SK-N-SH treated with all-trans-retinoic acid at 6 μM for 48 hours (cell line): Measurements from ENCODE around the gene MAOA.

ENCODE experiments used
- ATAC-seq: fragments of 200-7000 bp; cut with Tn5 transposase; 3 replicates; pipeline ENCODE4 v1.9.1; 2020; ENCODE audit warnings: mild to moderate bottlenecking, moderate library complexity
- ARNTL ChIP-seq: fragments of 450-650 bp; formaldehyde crosslinking; IDR thresholded peaks from 2 replicates; pipeline ENCODE4 v1.5.0; 2020; ENCODE audit warnings: low read depth, mild to moderate bottlenecking, moderate library complexity, borderline replicate concordance
- BACH2 ChIP-seq: fragments of 250-450 bp; sonication (Bioruptor Pico); IDR thresholded peaks from 2 replicates; pipeline ENCODE4 v1.9.0; 2021; ENCODE audit warnings: mild to moderate bottlenecking, borderline replicate concordance
- CREB5 ChIP-seq: fragments of 250-450 bp; sonication (Bioruptor Pico); IDR thresholded peaks from 2 replicates; pipeline ENCODE4 v1.5.1; 2020; ENCODE audit warnings: low read depth, mild to moderate bottlenecking, moderate library complexity
- CSDC2 ChIP-seq: fragments of 250-450 bp; sonication (Bioruptor Pico); IDR thresholded peaks from 2 replicates; pipeline ENCODE4 v1.5.0; 2020; ENCODE audit warnings: mild to moderate bottlenecking, moderate library complexity
- ESRRG ChIP-seq: fragments of 250-450 bp; sonication (Bioruptor Pico); IDR thresholded peaks from 2 replicates; pipeline ENCODE4 v1.6.1; 2021; ENCODE audit warnings: mild to moderate bottlenecking
- GLIS3 ChIP-seq: fragments of 250-450 bp; sonication (Bioruptor Pico); IDR thresholded peaks from 2 replicates; pipeline ENCODE4 v1.5.0; 2020; ENCODE audit warnings: mild to moderate bottlenecking, moderate library complexity
- ISL1 ChIP-seq: fragments of 250-450 bp; sonication (Bioruptor Pico); IDR thresholded peaks from 2 replicates; pipeline ENCODE4 v2.1.2; 2022; ENCODE audit warnings: mild to moderate bottlenecking, moderate library complexity
- OSR1 ChIP-seq: fragments of 250-450 bp; sonication (Bioruptor Pico); IDR thresholded peaks from 2 replicates; pipeline ENCODE4 v1.8.0; 2022; ENCODE audit warnings: moderate library complexity, mild to moderate bottlenecking, inconsistent platforms
- PATZ1 ChIP-seq: fragments of 250-450 bp; sonication (Bioruptor Pico); IDR thresholded peaks from 2 replicates; pipeline ENCODE4 v1.8.0; 2020; ENCODE audit warnings: mild to moderate bottlenecking, moderate library complexity, borderline replicate concordance
- POU6F1 ChIP-seq: fragments of 250-450 bp; sonication (Bioruptor Pico); IDR thresholded peaks from 2 replicates; pipeline ENCODE4 v1.8.0; 2021; ENCODE audit warnings: low read depth, mild to moderate bottlenecking, moderate library complexity, borderline replicate concordance
- PPARA ChIP-seq: fragments of 250-450 bp; sonication (Bioruptor Pico); IDR thresholded peaks from 2 replicates; pipeline ENCODE4 v1.5.0; 2020; ENCODE audit warnings: mild to moderate bottlenecking, borderline replicate concordance
- RARB ChIP-seq: fragments of 250-450 bp; sonication (Bioruptor Pico); IDR thresholded peaks from 2 replicates; pipeline ENCODE4 v1.8.0; 2021; ENCODE audit warnings: mild to moderate bottlenecking, moderate library complexity
- TCF4 ChIP-seq: fragments of 250-450 bp; sonication (Bioruptor Pico); IDR thresholded peaks from 2 replicates; pipeline ENCODE4 v1.8.0; 2021; ENCODE audit warnings: mild to moderate bottlenecking, moderate library complexity, borderline replicate concordance
- TOX ChIP-seq: fragments of 250-450 bp; sonication (Bioruptor Pico); IDR thresholded peaks from 2 replicates; pipeline ENCODE4 v1.8.0; 2021; ENCODE audit warnings: mild to moderate bottlenecking, moderate library complexity, borderline replicate concordance
- ZC3H10 ChIP-seq: fragments of 250-450 bp; sonication (Bioruptor Pico); IDR thresholded peaks from 2 replicates; pipeline ENCODE4 v1.5.1; 2021; ENCODE audit warnings: mild to moderate bottlenecking, moderate library complexity
- ZFP3 ChIP-seq: fragments of 250-450 bp; sonication (Bioruptor Pico); IDR thresholded peaks from 2 replicates; pipeline ENCODE4 v1.5.0; 2020; ENCODE audit warnings: mild to moderate bottlenecking, moderate library complexity
- ZFP30 ChIP-seq: fragments of 450-650 bp; formaldehyde crosslinking; IDR thresholded peaks from 2 replicates; pipeline ENCODE4 v1.5.0; 2022; ENCODE audit warnings: mild to moderate bottlenecking, moderate library complexity
- ZNF565 ChIP-seq: fragments of 450-650 bp; formaldehyde crosslinking; conservative IDR thresholded peaks from 2 replicates; pipeline ENCODE4 v1.5.0; 2020; ENCODE audit warnings: low read depth, mild to moderate bottlenecking, moderate library complexity
- ZNF70 ChIP-seq: fragments of 450-650 bp; formaldehyde crosslinking; IDR thresholded peaks from 2 replicates; pipeline ENCODE4 v1.5.0; 2020; ENCODE audit warnings: mild to moderate bottlenecking, moderate library complexity
- ZNF8 ChIP-seq: fragments of 450-650 bp; formaldehyde crosslinking; IDR thresholded peaks from 2 replicates; pipeline ENCODE4 v1.5.0; 2020; ENCODE audit warnings: mild to moderate bottlenecking, moderate library complexity
- TF ChIP-seq, protein P1 (sequence below): fragments of 250-450 bp; sonication (Bioruptor Pico); IDR thresholded peaks from 2 replicates; pipeline ENCODE4 v1.5.1; 2021; ENCODE audit warnings: mild to moderate bottlenecking, moderate library complexity
- TF ChIP-seq, protein P2 (sequence below): fragments of 250-450 bp; sonication (Bioruptor Pico); IDR thresholded peaks from 2 replicates; pipeline ENCODE4 v1.5.0; 2020; ENCODE audit warnings: mild to moderate bottlenecking, moderate library complexity

The MAOA gene

DNA sequence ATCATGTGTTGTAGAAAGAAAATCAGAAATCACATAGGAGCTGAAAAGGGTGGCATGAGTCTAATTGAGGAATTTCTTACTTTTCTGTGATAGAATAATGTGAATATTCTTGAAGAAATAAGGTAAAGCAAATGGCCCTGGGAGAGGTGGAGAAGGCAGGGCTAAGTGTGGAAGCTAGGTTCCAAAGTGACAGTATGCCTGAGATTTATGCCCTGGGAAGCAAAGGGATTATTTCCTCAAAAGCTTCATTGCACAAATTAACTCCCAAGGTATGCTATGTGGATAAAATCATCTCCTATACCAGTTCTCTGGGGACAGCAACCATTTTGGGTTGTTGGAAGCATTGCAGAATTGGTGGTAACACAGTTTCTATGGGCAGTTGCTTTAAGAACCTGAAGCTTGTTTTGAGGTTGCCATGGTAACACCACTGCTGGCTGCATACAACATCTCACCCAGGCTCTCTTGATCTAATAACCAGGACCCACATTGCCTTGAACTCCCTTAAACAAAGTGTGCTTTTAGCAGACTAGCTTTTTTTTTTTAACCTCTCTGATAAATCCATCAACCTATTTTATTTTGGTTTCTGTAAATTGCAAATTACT lies 21.0 kb downstream of the MAOA start:
- ATAC-seq = no peak
- no peak for TF ChIP-seq ZNF8 (CRISPR knock-in tag)
- no peak for TF ChIP-seq PPARA (CRISPR knock-in tag)
- no peak for TF ChIP-seq POU6F1 (CRISPR knock-in tag)
- no peak for TF ChIP-seq ZFP3 (CRISPR knock-in tag)
- no peak for TF ChIP-seq ZNF70 (CRISPR knock-in tag)
- TF ChIP-seq ZFP30 (CRISPR knock-in tag) = no peak
- TF ChIP-seq GLIS3 (CRISPR knock-in tag) = no peak
- no peak for TF ChIP-seq ISL1 (CRISPR knock-in tag)
- TF ChIP-seq ZNF565 (CRISPR knock-in tag) = no peak
- TF ChIP-seq TCF4 (CRISPR knock-in tag) = no peak
- TF ChIP-seq CSDC2 (CRISPR knock-in tag) = no peak
- no peak for TF ChIP-seq OSR1 (CRISPR knock-in tag)
- no peak for TF ChIP-seq ESRRG (CRISPR knock-in tag)
- TF ChIP-seq CREB5 (CRISPR knock-in tag) = no peak
- no peak for TF ChIP-seq ARNTL (CRISPR knock-in tag)
- TF ChIP-seq, protein P1, sequence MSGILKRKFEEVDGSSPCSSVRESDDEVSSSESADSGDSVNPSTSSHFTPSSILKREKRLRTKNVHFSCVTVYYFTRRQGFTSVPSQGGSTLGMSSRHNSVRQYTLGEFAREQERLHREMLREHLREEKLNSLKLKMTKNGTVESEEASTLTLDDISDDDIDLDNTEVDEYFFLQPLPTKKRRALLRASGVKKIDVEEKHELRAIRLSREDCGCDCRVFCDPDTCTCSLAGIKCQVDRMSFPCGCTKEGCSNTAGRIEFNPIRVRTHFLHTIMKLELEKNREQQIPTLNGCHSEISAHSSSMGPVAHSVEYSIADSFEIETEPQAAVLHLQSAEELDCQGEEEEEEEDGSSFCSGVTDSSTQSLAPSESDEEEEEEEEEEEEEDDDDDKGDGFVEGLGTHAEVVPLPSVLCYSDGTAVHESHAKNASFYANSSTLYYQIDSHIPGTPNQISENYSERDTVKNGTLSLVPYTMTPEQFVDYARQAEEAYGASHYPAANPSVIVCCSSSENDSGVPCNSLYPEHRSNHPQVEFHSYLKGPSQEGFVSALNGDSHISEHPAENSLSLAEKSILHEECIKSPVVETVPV (CRISPR knock-in tag) = no peak
- no peak for TF ChIP-seq RARB (CRISPR knock-in tag)
- TF ChIP-seq BACH2 (CRISPR knock-in tag) = no peak
- TF ChIP-seq TOX (CRISPR knock-in tag) = no peak
- TF ChIP-seq, all 23 proteins: peak for 0

- TF ChIP-seq ARNTL (CRISPR knock-in tag) = no peak
- no peak for TF ChIP-seq ZC3H10 (CRISPR knock-in tag)
- no peak for TF ChIP-seq ZNF70 (CRISPR knock-in tag)
- no peak for TF ChIP-seq PATZ1 (CRISPR knock-in tag)
- no peak for TF ChIP-seq GLIS3 (CRISPR knock-in tag)
- no peak for TF ChIP-seq TOX (CRISPR knock-in tag)
- no peak for TF ChIP-seq POU6F1 (CRISPR knock-in tag)
- TF ChIP-seq, protein P2, sequence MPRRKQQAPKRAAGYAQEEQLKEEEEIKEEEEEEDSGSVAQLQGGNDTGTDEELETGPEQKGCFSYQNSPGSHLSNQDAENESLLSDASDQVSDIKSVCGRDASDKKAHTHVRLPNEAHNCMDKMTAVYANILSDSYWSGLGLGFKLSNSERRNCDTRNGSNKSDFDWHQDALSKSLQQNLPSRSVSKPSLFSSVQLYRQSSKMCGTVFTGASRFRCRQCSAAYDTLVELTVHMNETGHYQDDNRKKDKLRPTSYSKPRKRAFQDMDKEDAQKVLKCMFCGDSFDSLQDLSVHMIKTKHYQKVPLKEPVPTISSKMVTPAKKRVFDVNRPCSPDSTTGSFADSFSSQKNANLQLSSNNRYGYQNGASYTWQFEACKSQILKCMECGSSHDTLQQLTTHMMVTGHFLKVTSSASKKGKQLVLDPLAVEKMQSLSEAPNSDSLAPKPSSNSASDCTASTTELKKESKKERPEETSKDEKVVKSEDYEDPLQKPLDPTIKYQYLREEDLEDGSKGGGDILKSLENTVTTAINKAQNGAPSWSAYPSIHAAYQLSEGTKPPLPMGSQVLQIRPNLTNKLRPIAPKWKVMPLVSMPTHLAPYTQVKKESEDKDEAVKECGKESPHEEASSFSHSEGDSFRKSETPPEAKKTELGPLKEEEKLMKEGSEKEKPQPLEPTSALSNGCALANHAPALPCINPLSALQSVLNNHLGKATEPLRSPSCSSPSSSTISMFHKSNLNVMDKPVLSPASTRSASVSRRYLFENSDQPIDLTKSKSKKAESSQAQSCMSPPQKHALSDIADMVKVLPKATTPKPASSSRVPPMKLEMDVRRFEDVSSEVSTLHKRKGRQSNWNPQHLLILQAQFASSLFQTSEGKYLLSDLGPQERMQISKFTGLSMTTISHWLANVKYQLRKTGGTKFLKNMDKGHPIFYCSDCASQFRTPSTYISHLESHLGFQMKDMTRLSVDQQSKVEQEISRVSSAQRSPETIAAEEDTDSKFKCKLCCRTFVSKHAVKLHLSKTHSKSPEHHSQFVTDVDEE (CRISPR knock-in tag) = no peak
- TF ChIP-seq OSR1 (CRISPR knock-in tag) = no peak
- no peak for TF ChIP-seq BACH2 (CRISPR knock-in tag)
- TF ChIP-seq CREB5 (CRISPR knock-in tag) = no peak
- TF ChIP-seq, protein P1 (CRISPR knock-in tag) = no peak
- TF ChIP-seq RARB (CRISPR knock-in tag) = no peak
- TF ChIP-seq ZFP30 (CRISPR knock-in tag) = no peak
- no peak for TF ChIP-seq ZFP3 (CRISPR knock-in tag)
- TF ChIP-seq PPARA (CRISPR knock-in tag) = no peak
- no peak for TF ChIP-seq ZNF565 (CRISPR knock-in tag)
- TF ChIP-seq ZNF8 (CRISPR knock-in tag) = no peak
- no peak for TF ChIP-seq TCF4 (CRISPR knock-in tag)
- ATAC-seq = no peak
Observed at GRCh38 chrX:43677993-43678392, 21.9 kb downstream of the MAOA start.
